Activated T-cell treated with anti-CD3 and anti-CD28 coated beads, Interleukin-2, amount 50 U/mL, for 24 hours (primary cell): ENCODE results near the gene ZNF850.
"Not testable (repeated sequence)": the region's sequence is repeated elsewhere in the genome, so short reads cannot be mapped to it uniquely, and the experiment has no call there.

Experiments
- DNase-seq: peaks from one replicate; pipeline ENCODE4 v3.0.0-alpha.2; 2020
- H3K27ac Mint-ChIP-seq: 2 replicates; pipeline ENCODE4 v1.8.0; 2020; ENCODE audit warnings: mild to moderate bottlenecking, mixed read lengths
- H3K27me3 Mint-ChIP-seq: 2 replicates; pipeline ENCODE4 v1.8.0; 2020; ENCODE audit warnings: mixed read lengths
- H3K36me3 Mint-ChIP-seq: 2 replicates; pipeline ENCODE4 v1.8.0; 2020; ENCODE audit warnings: low read depth, mixed read lengths
- H3K4me1 Mint-ChIP-seq: 2 replicates; pipeline ENCODE4 v1.8.0; 2020; ENCODE audit warnings: low read depth, mixed read lengths
- H3K4me3 Mint-ChIP-seq: 2 replicates; pipeline ENCODE4 v1.8.0; 2020; ENCODE audit warnings: mild to moderate bottlenecking, moderate library complexity, mixed read lengths
- H3K9me3 Mint-ChIP-seq: 2 replicates; pipeline ENCODE4 v1.8.0; 2020; ENCODE audit warnings: mixed read lengths

Gene ZNF850

GRCh38 chr19:36748431-36749275, 24.0 kb downstream of the ZNF850 start:
- Mint-ChIP-seq H3K36me3 (peaks cover 98% of the 10 kb centered on the region), H3K4me3 (no peak overlapping the region), H3K9me3 (peaks cover 61% of the 10 kb centered on the region)

GRCh38 chr19:36747750-36748149, 24.9 kb downstream of the ZNF850 start:
- peaks cover 57% of the 10 kb centered on the region for H3K9me3 Mint-ChIP-seq
- no peak overlapping the region for H3K4me3 Mint-ChIP-seq
- no peaks in the 10 kb centered on the region for H3K4me1 Mint-ChIP-seq

More at GRCh38 chr19:36748431-36749275, 24.0 kb downstream of the ZNF850 start:
- DNase-seq: no peak
- Mint-ChIP-seq H3K4me1 (no peaks in the 10 kb centered on the region), H3K27me3 (no peaks in the 10 kb centered on the region), H3K27ac (no peak overlapping the region)

GRCh38 chr19:36745870-36746269, 26.7 kb downstream of the ZNF850 start:
- no peaks in the 10 kb centered on the region for H3K27me3 Mint-ChIP-seq
- no peak overlapping the region for H3K27ac Mint-ChIP-seq
- DNase-seq: no peak
- H3K4me1 Mint-ChIP-seq: no peaks in the 10 kb centered on the region
- peaks cover 52% of the 10 kb centered on the region for H3K9me3 Mint-ChIP-seq
- H3K36me3 Mint-ChIP-seq: peaks cover 93% of the 10 kb centered on the region
- H3K4me3 Mint-ChIP-seq: no peak overlapping the region

More at GRCh38 chr19:36747750-36748149, 24.9 kb downstream of the ZNF850 start:
- Mint-ChIP-seq H3K27ac (no peak overlapping the region), H3K27me3 (no peaks in the 10 kb centered on the region), H3K36me3 (peaks cover 96% of the 10 kb centered on the region)
- no peak for DNase-seq

GRCh38 chr19:36736166-36736565, 36.4 kb downstream of the ZNF850 start:
- Mint-ChIP-seq H3K9me3 (peaks cover 69% of the 10 kb centered on the region), H3K36me3 (peaks cover 87% of the 10 kb centered on the region)
- H3K27ac Mint-ChIP-seq, DNase-seq, H3K4me1 Mint-ChIP-seq, H3K4me3 Mint-ChIP-seq, H3K27me3 Mint-ChIP-seq: not testable (repeated sequence)

GRCh38 chr19:36719687-36720556, 52.7 kb downstream of the ZNF850 start:
- H3K4me3 Mint-ChIP-seq: no peak overlapping the region
- no peaks in the 10 kb centered on the region for H3K27me3 Mint-ChIP-seq
- peaks cover 87% of the 10 kb centered on the region for H3K36me3 Mint-ChIP-seq
- peaks cover 49% of the 10 kb centered on the region for H3K9me3 Mint-ChIP-seq
- no peaks in the 10 kb centered on the region for H3K4me1 Mint-ChIP-seq
- H3K27ac Mint-ChIP-seq: no peak overlapping the region
- DNase-seq: no peak

GRCh38 chr19:36709423-36709822, 63.2 kb downstream of the ZNF850 start:
- no peaks in the 10 kb centered on the region for H3K27me3 Mint-ChIP-seq
- DNase-seq: no peak
- H3K36me3 Mint-ChIP-seq: peaks cover 100% of the 10 kb centered on the region
- no peak overlapping the region for H3K27ac Mint-ChIP-seq
- no peak overlapping the region for H3K4me3 Mint-ChIP-seq
- H3K9me3 Mint-ChIP-seq: peaks cover 66% of the 10 kb centered on the region
- H3K4me1 Mint-ChIP-seq: peaks cover 2% of the 10 kb centered on the region

GRCh38 chr19:36707134-36707533, 65.5 kb downstream of the ZNF850 start:
- Mint-ChIP-seq H3K9me3 (peaks cover 56% of the 10 kb centered on the region), H3K27me3 (no peaks in the 10 kb centered on the region), H3K4me1 (peaks cover 2% of the 10 kb centered on the region), H3K27ac (no peak overlapping the region), H3K4me3 (no peak overlapping the region), H3K36me3 (peaks cover 94% of the 10 kb centered on the region)
- no peak for DNase-seq

- Mint-ChIP-seq H3K9me3 (peaks cover 37% of the 10 kb centered on the region), H3K4me3 (peak overlapping the region; percentile 99), H3K36me3 (peaks cover 84% of the 10 kb centered on the region), H3K27ac (peak overlapping the region; percentile 98), H3K4me1 (peaks cover 34% of the 10 kb centered on the region), H3K27me3 (no peaks in the 10 kb centered on the region)
- DNase-seq: no peak
These were observed 84.5 kb downstream of the ZNF850 start for GRCh38 chr19:36688058-36688457.

GRCh38 chr19:36687214-36688056, 85.2 kb downstream of the ZNF850 start, which contains the start of gene ZNF567:
TSS of gene ZNF567 (plus strand) at chr19:36687612. CDS start at chr19:36694868, 7,256 bp downstream.
- Mint-ChIP-seq H3K27ac (peak within 1 kb of the TSS; percentile 98), H3K27me3 (no peaks in the 10 kb centered on the region), H3K36me3 (peaks cover 83% of the 10 kb centered on the region)

GRCh38 chr19:36686365-36687213, 86.0 kb downstream of the ZNF850 start:
- peak overlapping the region; percentile 98 for H3K27ac Mint-ChIP-seq
- H3K27me3 Mint-ChIP-seq: no peaks in the 10 kb centered on the region
- peaks cover 34% of the 10 kb centered on the region for H3K4me1 Mint-ChIP-seq
- H3K9me3 Mint-ChIP-seq: peaks cover 32% of the 10 kb centered on the region
- peak overlapping the region; percentile 99 for H3K4me3 Mint-ChIP-seq
- peaks cover 82% of the 10 kb centered on the region for H3K36me3 Mint-ChIP-seq
- DNase-seq: no peak

More at GRCh38 chr19:36687214-36688056, 85.2 kb downstream of the ZNF850 start, which contains the start of gene ZNF567:
- H3K9me3 Mint-ChIP-seq: peaks cover 37% of the 10 kb centered on the region
- peaks cover 34% of the 10 kb centered on the region for H3K4me1 Mint-ChIP-seq
- DNase-seq: peak; percentile 99
- peak within 1 kb of the TSS; percentile 99 for H3K4me3 Mint-ChIP-seq

GRCh38 chr19:36685835-36686234, 86.8 kb downstream of the ZNF850 start:
- no peaks in the 10 kb centered on the region for H3K27me3 Mint-ChIP-seq
- peaks cover 35% of the 10 kb centered on the region for H3K9me3 Mint-ChIP-seq
- DNase-seq: no peak
- peaks cover 82% of the 10 kb centered on the region for H3K36me3 Mint-ChIP-seq
- H3K4me1 Mint-ChIP-seq: peaks cover 34% of the 10 kb centered on the region
- H3K27ac Mint-ChIP-seq: no peak overlapping the region
- peak overlapping the region; percentile 99 for H3K4me3 Mint-ChIP-seq

- H3K36me3 Mint-ChIP-seq: peaks cover 68% of the 10 kb centered on the region
- H3K9me3 Mint-ChIP-seq: peaks cover 41% of the 10 kb centered on the region
- no peak overlapping the region for H3K27ac Mint-ChIP-seq
- H3K4me3 Mint-ChIP-seq: no peak overlapping the region
- DNase-seq: no peak
- H3K27me3 Mint-ChIP-seq: no peaks in the 10 kb centered on the region
- H3K4me1 Mint-ChIP-seq: peaks cover under 1% of the 10 kb centered on the region
These were observed 93.2 kb downstream of the ZNF850 start for GRCh38 chr19:36679455-36679854.

- Mint-ChIP-seq H3K4me3 (no peak overlapping the region), H3K4me1 (peaks cover 3% of the 10 kb centered on the region), H3K9me3 (peaks cover 44% of the 10 kb centered on the region), H3K27me3 (no peaks in the 10 kb centered on the region), H3K27ac (no peak overlapping the region), H3K36me3 (peaks cover 75% of the 10 kb centered on the region)
- no peak for DNase-seq
These were observed 98.4 kb downstream of the ZNF850 start for GRCh38 chr19:36674201-36674600.
